HEK293 (cell line): Measurements from ENCODE around the gene PHACTR1.

Experiments used
- CTCF ChIA-PET: fragments of 350-600 bp; formaldehyde crosslinking; extraction: SDS; loops from one replicate; lab custom pipeline; 2021; ENCODE audit warnings: antibody characterized with exemption; lab: Yijun Ruan, JAX
- POLR2A ChIA-PET: fragments of 300-600 bp; formaldehyde crosslinking; extraction: SDS; loops from one replicate; lab custom pipeline; 2020; ENCODE audit warnings: antibody characterized with exemption, inconsistent platforms; lab: Yijun Ruan, JAX
- H3K27ac ChIP-seq: fragments of 200-500 bp; sonication (Bioruptor generic); 2 replicates; pipeline ENCODE4 v1.5.1; 2014; ENCODE audit warnings: low read depth, low read length, control low read depth, inconsistent platforms; ENCODE audit errors: extremely low read depth
- H3K36me3 ChIP-seq, 2 experiments: fragments of 200-500 bp in 1 of 2; sonication (Bioruptor generic) in 1 of 2; 1 replicate in 1 of 2; 2 replicates in 1 of 2; pipeline ENCODE4 v1.5.1; 2014 to 2017; ENCODE audit warnings: inconsistent platforms in 2 of 2, low read length in 2 of 2; ENCODE audit not compliant: control insufficient read depth in 2 of 2, insufficient read depth in 1 of 2
- H3K4me1 ChIP-seq: fragments of 200-500 bp; sonication (Bioruptor generic); 2 replicates; pipeline ENCODE4 v1.5.1; 2014; ENCODE audit warnings: mild to moderate bottlenecking, low read length, inconsistent platforms; ENCODE audit not compliant: control insufficient read depth, insufficient read depth
- H3K4me3 ChIP-seq: 2 replicates; pipeline ENCODE4 v1.5.1; 2011; ENCODE audit warnings: low read depth, mild to moderate bottlenecking, control low read depth, low read length, moderate library complexity
- H3K9me3 ChIP-seq: fragments of 200-500 bp; sonication (Bioruptor generic); 2 replicates; pipeline ENCODE4 v1.5.1; 2014; ENCODE audit warnings: low read depth, low read length, inconsistent platforms; ENCODE audit not compliant: control insufficient read depth, insufficient read depth
- HOXA7 ChIP-seq: sonication (generic); formaldehyde crosslinking; IDR thresholded peaks from 2 replicates; pipeline ENCODE4 v1.8.1; 2022; ENCODE audit warnings: missing genetic modification reagents, borderline replicate concordance
- KLF8 ChIP-seq: fragments of 450-650 bp; formaldehyde crosslinking; IDR thresholded peaks from 2 replicates; pipeline ENCODE4 v1.5.1; 2016; ENCODE audit warnings: missing biosample characterization, missing genetic modification characterization
- KLF9 ChIP-seq: fragments of 450-650 bp; formaldehyde crosslinking; IDR thresholded peaks from 2 replicates; pipeline ENCODE4 v1.5.1; 2016; ENCODE audit warnings: missing biosample characterization, missing genetic modification characterization, low read depth
- OVOL3 ChIP-seq: fragments of 450-650 bp; formaldehyde crosslinking; IDR thresholded peaks from 2 replicates; pipeline ENCODE4 v1.5.1; 2016; ENCODE audit warnings: missing biosample characterization, missing genetic modification characterization
- PRDM1 ChIP-seq: fragments of 450-650 bp; formaldehyde crosslinking; IDR thresholded peaks from 2 replicates; pipeline ENCODE4; 2016; ENCODE audit warnings: missing biosample characterization, missing genetic modification characterization
- SETDB1 ChIP-seq: IDR thresholded peaks from one replicate; pipeline ENCODE4 v1.6.1; 2017; ENCODE audit warnings: mild to moderate bottlenecking, low read length, moderate library complexity, mixed read lengths; ENCODE audit not compliant: insufficient read length
- SP7 ChIP-seq: fragments of 450-650 bp; formaldehyde crosslinking; IDR thresholded peaks from 2 replicates; pipeline ENCODE4 v1.5.1; 2016; ENCODE audit warnings: missing biosample characterization, missing genetic modification characterization
- ZBTB17 ChIP-seq: fragments of 450-650 bp; formaldehyde crosslinking; IDR thresholded peaks from 2 replicates; pipeline ENCODE4 v1.5.1; 2016; ENCODE audit warnings: missing biosample characterization, missing genetic modification characterization
- ZBTB26 ChIP-seq: fragments of 450-650 bp; formaldehyde crosslinking; optimal IDR thresholded peaks from 2 replicates; pipeline ENCODE3; 2016; ENCODE audit warnings: missing biosample characterization, mild to moderate bottlenecking, missing genetic modification characterization
- ZFHX2 ChIP-seq: fragments of 450-650 bp; formaldehyde crosslinking; conservative IDR thresholded peaks from 2 replicates; pipeline ENCODE4 v1.5.1; 2016; ENCODE audit warnings: missing biosample characterization, missing genetic modification characterization
- ZFP37 ChIP-seq: fragments of 450-650 bp; formaldehyde crosslinking; IDR thresholded peaks from 2 replicates; pipeline ENCODE4 v1.5.1; 2016; ENCODE audit warnings: missing biosample characterization, missing genetic modification characterization
- ZNF175 ChIP-seq: fragments of 450-650 bp; formaldehyde crosslinking; IDR thresholded peaks from 2 replicates; pipeline ENCODE4 v1.5.1; 2016; ENCODE audit warnings: missing biosample characterization, missing genetic modification characterization
- ZNF18 ChIP-seq: fragments of 450-650 bp; formaldehyde crosslinking; IDR thresholded peaks from 2 replicates; pipeline ENCODE4 v1.5.1; 2016; ENCODE audit warnings: missing biosample characterization, missing genetic modification characterization
- ZNF184 ChIP-seq: fragments of 450-650 bp; IDR thresholded peaks from 2 replicates; pipeline ENCODE4 v1.5.1; 2018; ENCODE audit warnings: missing biosample characterization, mild to moderate bottlenecking, missing genetic modification characterization
- ZNF202 ChIP-seq: fragments of 450-650 bp; formaldehyde crosslinking; IDR thresholded peaks from 2 replicates; pipeline ENCODE4 v1.5.1; 2016; ENCODE audit warnings: missing biosample characterization, missing genetic modification characterization, borderline replicate concordance
- ZNF280C ChIP-seq: fragments of 450-650 bp; formaldehyde crosslinking; IDR thresholded peaks from 2 replicates; pipeline ENCODE4 v1.5.1; 2016; ENCODE audit warnings: missing biosample characterization, missing genetic modification characterization
- ZNF366 ChIP-seq: fragments of 450-650 bp; formaldehyde crosslinking; conservative IDR thresholded peaks from 2 replicates; pipeline ENCODE4 v1.5.1; 2016; ENCODE audit warnings: missing biosample characterization, missing genetic modification characterization
- ZNF513 ChIP-seq: fragments of 450-650 bp; IDR thresholded peaks from 2 replicates; pipeline ENCODE4 v1.5.1; 2018; ENCODE audit warnings: missing biosample characterization, missing genetic modification characterization
- ZNF521 ChIP-seq: fragments of 450-650 bp; formaldehyde crosslinking; IDR thresholded peaks from 2 replicates; pipeline ENCODE4 v1.5.1; 2017; ENCODE audit warnings: missing biosample characterization, mild to moderate bottlenecking, missing genetic modification characterization
- ZNF549 ChIP-seq: fragments of 450-650 bp; IDR thresholded peaks from 2 replicates; pipeline ENCODE4 v1.5.1; 2018; ENCODE audit warnings: missing biosample characterization, missing genetic modification characterization, mild to moderate bottlenecking, inconsistent platforms, moderate library complexity
- ZNF571 ChIP-seq: fragments of 450-650 bp; formaldehyde crosslinking; IDR thresholded peaks from 2 replicates; pipeline ENCODE4 v1.5.0; 2017; ENCODE audit warnings: missing biosample characterization, missing genetic modification characterization
- ZNF654 ChIP-seq: fragments of 450-650 bp; formaldehyde crosslinking; IDR thresholded peaks from 2 replicates; pipeline ENCODE4 v1.5.1; 2016; ENCODE audit warnings: low read depth, missing biosample characterization, missing genetic modification characterization
- ZNF747 ChIP-seq: fragments of 450-650 bp; formaldehyde crosslinking; IDR thresholded peaks from 2 replicates; pipeline ENCODE4 v1.5.1; 2016; ENCODE audit warnings: missing biosample characterization, missing genetic modification characterization
- ZNF785 ChIP-seq: fragments of 450-650 bp; formaldehyde crosslinking; IDR thresholded peaks from 2 replicates; pipeline ENCODE4 v1.5.1; 2016; ENCODE audit warnings: missing biosample characterization, missing genetic modification characterization

Gene PHACTR1

GRCh38 chr6:12890171-12890790 lies 173.7 kb downstream of the PHACTR1 start:
- H3K4me1 ChIP-seq, result no peaks in the 10 kb centered on the region
- CTCF ChIA-PET, result interaction anchor here (0.6 to 1.3 kb wide), 9 partner anchors 9 to 596 kb away, joined by 3 to 8 read pairs (median 3); no protein-coding TSS in a partner anchor
- H3K27ac ChIP-seq, result no peak overlapping the region
- H3K4me3 ChIP-seq, result no peak overlapping the region
- TF ChIP-seq ZNF785 (tag by site-specific recombination) (no peak), OVOL3 (tag by site-specific recombination) (no peak), PRDM1 (tag by site-specific recombination) (no peak), ZFP37 (tag by site-specific recombination) (no peak), ZNF280C (tag by site-specific recombination) (no peak), ZNF184 (no peak), ZNF521 (tag by site-specific recombination) (no peak), ZNF513 (no peak), ZFHX2 (tag by site-specific recombination) (no peak), ZBTB17 (tag by site-specific recombination) (no peak), ZBTB26 (no peak), ZNF549 (no peak)
- no peaks in the 10 kb centered on the region for H3K9me3 ChIP-seq
- POLR2A ChIA-PET, result no interaction called here
- H3K36me3 ChIP-seq, result no peaks in the 10 kb centered on the region

GRCh38 chr6:12891595-12891994 lies 175.0 kb downstream of the PHACTR1 start:
- H3K36me3 ChIP-seq, result no peaks in the 10 kb centered on the region
- TF ChIP-seq SP7 (tag by site-specific recombination) (no peak), SETDB1 (peak; percentile 71)
- H3K4me1 ChIP-seq, result no peaks in the 10 kb centered on the region
- POLR2A ChIA-PET, result no interaction called here
- CTCF ChIA-PET, result interaction anchor here (0.6 to 6.3 kb wide), 16 partner anchors 8 to 744 kb away, joined by 3 to 78 read pairs (median 4); no protein-coding TSS in a partner anchor
- no peak overlapping the region for H3K4me3 ChIP-seq
- H3K9me3 ChIP-seq, result no peaks in the 10 kb centered on the region
- H3K27ac ChIP-seq, result no peak overlapping the region

- POLR2A ChIA-PET, result no interaction called here
- Histone ChIP-seq H3K4me3 (no peak overlapping the region), H3K9me3 (no peaks in the 10 kb centered on the region), H3K27ac (no peak overlapping the region)
- TF ChIP-seq ZNF18 (tag by site-specific recombination) (no peak), ZNF549 (no peak), HOXA7 (CRISPR knock-in tag) (no peak), KLF9 (tag by site-specific recombination) (no peak), ZNF747 (tag by site-specific recombination) (no peak), KLF8 (tag by site-specific recombination) (no peak), ZNF366 (tag by site-specific recombination) (no peak), ZNF202 (tag by site-specific recombination) (no peak), ZNF571 (tag by site-specific recombination) (no peak), ZNF654 (tag by site-specific recombination) (no peak), ZNF175 (no peak)
- TF ChIP-seq, all 188 proteins: peak for 0
- CTCF ChIA-PET, result interaction anchor here (0.5 to 6.3 kb wide), 18 partner anchors 9 to 1237 kb away, joined by 3 to 78 read pairs (median 3); no protein-coding TSS in a partner anchor
- Histone ChIP-seq H3K36me3 (no peaks in the 10 kb centered on the region), H3K4me1 (no peaks in the 10 kb centered on the region)
Observed at GRCh38 chr6:12892151-12892550, 175.6 kb downstream of the PHACTR1 start.
